Esophagus muscularis mucosa (tissue), 4 donors: ENCODE results near the gene TNFRSF19. TPM values are rescaled to one million over a fixed set of nuclear protein-coding genes. Genes with fewer than 3 reads are reported as not detected.

Experiments
- DNase-seq: peaks from one replicate; pipeline ENCODE4 v3.0.0-alpha.2; 2017; ENCODE audit errors: extremely low spot score
- H3K27ac ChIP-seq, 4 donors: fragments of 200-600 bp; sonication (generic); replicated peaks in 1 of 4; 1 replicate in 3 of 4; 2 replicates in 1 of 4; pipeline ENCODE4 v1.5.1; 2016 to 2019; ENCODE audit warnings: mild to moderate bottlenecking in 1 of 4
- H3K27me3 ChIP-seq, 4 donors: fragments of 200-600 bp; sonication (generic); one replicate each; pipeline versions ENCODE4 v1.5.1 to v1.6.0; 2016 to 2019
- H3K36me3 ChIP-seq, 4 donors: fragments of 200-600 bp; sonication (generic); one replicate each; pipeline ENCODE4 v1.5.1; 2016 to 2019
- H3K4me1 ChIP-seq, 4 donors: fragments of 200-600 bp; sonication (generic); one replicate each; pipeline ENCODE4 v1.5.1; 2016 to 2019
- H3K4me3 ChIP-seq, 4 donors: fragments of 200-600 bp; sonication (generic); 1 replicate in 2 of 4; 2 replicates in 2 of 4; pipeline ENCODE4 v1.5.1; 2016 to 2019; ENCODE audit warnings: mild to moderate bottlenecking in 4 of 4, moderate library complexity in 1 of 4
- H3K9me3 ChIP-seq, 4 donors: fragments of 200-600 bp; sonication (generic); 1 replicate in 3 of 4; 2 replicates in 1 of 4; pipeline ENCODE4 v1.5.1; 2016 to 2019
- CTCF ChIP-seq, 3 experiments: fragments of 200-600 bp in 2 of 3; fragments of 450-650 bp in 1 of 3; sonication (generic) in 2 of 3; IDR thresholded peaks; one replicate each; pipeline ENCODE4 v1.5.1; 2017 to 2019; ENCODE audit warnings: antibody characterized with exemption in 3 of 3, mild to moderate bottlenecking in 2 of 3, moderate library complexity in 1 of 3
- EP300 ChIP-seq: sonication (generic); formaldehyde crosslinking; IDR thresholded peaks from one replicate; pipeline ENCODE4 v1.6.1; 2017; ENCODE audit warnings: antibody characterized with exemption
- POLR2A ChIP-seq: fragments of 450-650 bp; IDR thresholded peaks from one replicate; pipeline ENCODE4 v1.6.1; 2017; ENCODE audit warnings: antibody characterized with exemption, moderate library complexity, mild to moderate bottlenecking, low read depth
- POLR2AphosphoS5 ChIP-seq, 2 donors: sonication (generic); formaldehyde crosslinking; IDR thresholded peaks; one replicate each; pipeline ENCODE4 v1.6.1; 2017; ENCODE audit warnings: antibody characterized with exemption in 2 of 2
- WGBS: methylation state at CpG from one replicate; pipeline ENCODE4 v1.1.5; 2018; 5-methylcytosine and 5-hydroxymethylcytosine counted together
- intact Hi-C: fragments of 100-400 bp; cut with DNase I; formaldehyde crosslinking; loops from one replicate; pipeline ENCODE4 v1.15.1; 2023
- total RNA-seq, 4 donors: library from RNA; depleted of rRNA; stranded (reverse); fragments of >200 nt; gene quantifications; one replicate each; pipeline versions ENCODE4 v1.1.0 to v1.2.1, GENCODE V29; 2016

Gene TNFRSF19
- total RNA-seq, 4 donors from 2014 or later: 3.2 to 5.6 (median 5.0) TPM

GRCh38 chr13:23575632-23576031 is 5.4 kb downstream of the TNFRSF19 start:
- Histone ChIP-seq H3K4me3 (no peak overlapping the region), H3K36me3 (no peaks in the 10 kb centered on the region), H3K9me3 (no peaks in the 10 kb centered on the region), H3K4me1 (peaks cover 0 to 36% (median 30%) of the 10 kb centered on the region in 4 donors), H3K27me3 (peaks cover 0 to 3% (median 0%) of the 10 kb centered on the region in 4 donors), H3K27ac (no peak overlapping the region)
- intact Hi-C loops: loop anchor here (5.0 kb wide), 1 partner anchor 297 kb away; no protein-coding TSS in a partner anchor
- DNase-seq: no peak
- TF ChIP-seq POLR2A (no peak), EP300 (no peak), POLR2AphosphoS5 (IDR thresholded peaks at IDR 0.05) (no peak), CTCF (IDR thresholded peaks at IDR 0.05) (no peak)
- WGBS: 87% methylated on average over 1 of the region's 1 CpG

- intact Hi-C loops: loop anchor here (2.0 to 5.0 kb wide), 2 partner anchors 112 to 294 kb away; no protein-coding TSS in a partner anchor
- peaks cover 0 to 3% (median 0%) of the 10 kb centered on the region in 4 donors for H3K27me3 ChIP-seq
- H3K4me1 ChIP-seq: peaks cover 0 to 31% (median 19%) of the 10 kb centered on the region in 4 donors
- peak; percentile 51 to 76 (median 62) for TF ChIP-seq CTCF (IDR thresholded peaks at IDR 0.05)
- peak in 1 of 2 donors; percentile 51 for TF ChIP-seq POLR2AphosphoS5 (IDR thresholded peaks at IDR 0.05)
- TF ChIP-seq POLR2A: no peak
- DNase-seq: no peak
- peak overlapping the region; percentile 85 to 95 (median 88) for H3K27ac ChIP-seq
- 11% methylated on average over 20 of the region's 42 CpGs for whole genome bisulfite sequencing
- H3K36me3 ChIP-seq: no peaks in the 10 kb centered on the region
- no peaks in the 10 kb centered on the region for H3K9me3 ChIP-seq
- H3K4me3 ChIP-seq: peak overlapping the region; percentile 85 to 97 (median 92)
Observed at GRCh38 chr13:23578411-23579071, 8.3 kb downstream of the TNFRSF19 start.

DNA sequence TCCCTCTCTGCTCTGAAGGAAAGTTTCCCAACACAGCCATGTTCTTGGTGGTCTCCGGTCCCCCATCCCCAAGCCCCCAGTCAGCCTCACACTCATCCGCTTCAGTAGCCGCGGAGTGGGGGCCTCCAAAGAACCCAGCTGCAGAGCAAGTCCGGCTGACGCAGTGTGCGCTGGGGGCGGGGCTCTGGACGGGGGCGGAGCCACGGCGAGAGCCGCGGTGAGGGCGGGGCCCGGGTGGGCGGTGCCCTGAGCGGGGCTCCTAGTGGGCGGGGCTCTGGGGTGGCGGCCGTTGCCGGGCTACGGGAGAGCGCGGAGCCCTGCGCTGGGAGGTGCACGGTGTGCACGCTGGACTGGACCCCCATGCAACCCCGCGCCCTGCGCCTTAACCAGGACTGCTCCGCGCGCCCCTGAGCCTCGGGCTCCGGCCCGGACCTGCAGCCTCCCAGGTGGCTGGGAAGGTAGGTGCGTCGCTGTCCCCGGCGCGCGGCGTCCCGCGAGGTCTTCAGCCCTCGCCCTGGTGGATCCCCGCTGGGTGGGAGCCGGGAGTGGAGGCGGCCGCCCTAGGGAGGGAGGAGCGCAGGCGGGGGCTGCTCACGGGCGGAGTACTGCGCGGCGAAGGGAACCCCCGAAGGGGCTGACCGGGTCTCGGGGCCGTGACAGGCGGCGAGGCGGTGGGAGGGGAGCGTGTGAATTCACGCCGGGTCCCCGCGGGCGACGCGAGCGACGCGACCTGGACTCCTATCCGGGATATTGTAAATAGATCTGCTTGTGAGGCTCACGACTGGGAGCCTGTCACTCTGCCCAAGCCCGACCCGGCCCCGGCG is 9.1 kb downstream of the TNFRSF19 start:
- H3K9me3 ChIP-seq: no peaks in the 10 kb centered on the region
- no peaks in the 10 kb centered on the region for H3K36me3 ChIP-seq
- peak overlapping the region; percentile 85 to 95 (median 88) for H3K27ac ChIP-seq
- intact Hi-C loops: loop anchor here (2.0 to 5.0 kb wide), 2 partner anchors 112 to 293 kb away; no protein-coding TSS in a partner anchor
- WGBS: 0% methylated on average over 16 of the region's 82 CpGs
- peaks cover 0 to 31% (median 19%) of the 10 kb centered on the region in 4 donors for H3K4me1 ChIP-seq
- peaks cover 0 to 3% (median 0%) of the 10 kb centered on the region in 4 donors for H3K27me3 ChIP-seq
- peak overlapping the region; percentile 85 to 97 (median 92) for H3K4me3 ChIP-seq
- TF ChIP-seq EP300 (no peak), POLR2AphosphoS5 (IDR thresholded peaks at IDR 0.05) (peak; percentile 27 to 90)
- peak; percentile 96 for DNase-seq

GRCh38 chr13:23579896-23580683 is 9.9 kb downstream of the TNFRSF19 start:
- intact Hi-C loops: loop anchor here (2.0 to 5.0 kb wide), 2 partner anchors 113 to 292 kb away; no protein-coding TSS in a partner anchor

More at GRCh38 chr13:23579896-23580683, 9.9 kb downstream of the TNFRSF19 start:
- peaks cover 0 to 3% (median 0%) of the 10 kb centered on the region in 4 donors for H3K27me3 ChIP-seq
- 13% methylated on average over 17 of the region's 22 CpGs for WGBS
- H3K9me3 ChIP-seq: no peaks in the 10 kb centered on the region
- DNase-seq: no peak
- peaks cover 0 to 31% (median 19%) of the 10 kb centered on the region in 4 donors for H3K4me1 ChIP-seq
- H3K36me3 ChIP-seq: no peaks in the 10 kb centered on the region
- peak overlapping the region; percentile 85 to 95 (median 88) for H3K27ac ChIP-seq
- H3K4me3 ChIP-seq: peak overlapping the region; percentile 85 to 97 (median 92)
- no peak for TF ChIP-seq EP300
- TF ChIP-seq POLR2A: no peak
- no peak for TF ChIP-seq POLR2AphosphoS5 (IDR thresholded peaks at IDR 0.05)
- no peak for TF ChIP-seq CTCF (IDR thresholded peaks at IDR 0.05)
